SU-DHL-6 (cell line): ENCODE results near the gene HMGCL.
A peak's percentile ranks its signal among the peaks of the same experiment; 100 is the strongest.

Experiments
- H2AFZ ChIP-seq: fragments of 200-600 bp; sonication (generic); 2 replicates; pipeline ENCODE4 v1.6.1; 2014; ENCODE audit warnings: low read depth, mild to moderate bottlenecking, moderate library complexity, mixed read lengths, antibody characterized with exemption, low read length; ENCODE audit not compliant: severe bottlenecking
- H3F3A ChIP-seq: fragments of 200-600 bp; shearing (Covaris generic); 2 replicates; pipeline ENCODE4 v1.6.0; 2016; ENCODE audit warnings: antibody characterized with exemption, mild to moderate bottlenecking; ENCODE audit not compliant: insufficient read depth
- H3K27ac ChIP-seq: fragments of 200-600 bp; sonication (generic); 2 replicates; pipeline ENCODE4 v1.5.1; 2016; ENCODE audit warnings: low read depth, mild to moderate bottlenecking, low read length, moderate library complexity, mixed read lengths
- H3K27me3 ChIP-seq: fragments of 200-600 bp; sonication (generic), shearing (Covaris generic); 2 replicates; pipeline ENCODE4 v1.6.0; 2014; ENCODE audit warnings: mild to moderate bottlenecking, low read length
- H3K36me3 ChIP-seq: fragments of 200-600 bp; sonication (generic); 2 replicates; pipeline ENCODE4 v1.6.1; 2014; ENCODE audit warnings: mild to moderate bottlenecking, low read length, mixed read lengths
- H3K4me2 ChIP-seq: fragments of 300-600, 200-600 bp; shearing (Covaris generic), sonication (generic); 2 replicates; pipeline ENCODE4 v1.6.0; 2014; ENCODE audit warnings: low read length, low read depth, mild to moderate bottlenecking; ENCODE audit not compliant: poor library complexity, severe bottlenecking
- H3K4me3 ChIP-seq: fragments of 200-600 bp; sonication (generic); 2 replicates; pipeline ENCODE4 v1.5.1; 2014; ENCODE audit warnings: antibody characterized with exemption, low read length, mild to moderate bottlenecking, mixed read lengths; ENCODE audit not compliant: insufficient read depth, poor library complexity, severe bottlenecking
- H3K79me2 ChIP-seq: fragments of 200-600 bp; sonication (generic); 2 replicates; pipeline ENCODE4 v1.6.1; 2014; ENCODE audit warnings: mild to moderate bottlenecking, low read length, moderate library complexity; ENCODE audit not compliant: insufficient read depth
- H3K9ac ChIP-seq: fragments of 200-600 bp; sonication (generic); 2 replicates; pipeline ENCODE4 v1.7.0; 2014; ENCODE audit warnings: mild to moderate bottlenecking, low read length
- H3K9me2 ChIP-seq: fragments of 200-600 bp; sonication (generic); replicated peaks from 2 replicates; pipeline ENCODE4 v1.6.1; 2014; ENCODE audit warnings: low read length; ENCODE audit not compliant: insufficient read depth
- H3K9me3 ChIP-seq: fragments of 200-600 bp; sonication (generic); 2 replicates; pipeline ENCODE4 v1.6.1; 2014; ENCODE audit warnings: low read length, mixed read lengths; ENCODE audit not compliant: insufficient read depth
- H4K20me1 ChIP-seq: fragments of 200-600 bp; sonication (generic); 2 replicates; pipeline ENCODE4 v1.6.1; 2014; ENCODE audit warnings: low read depth, mild to moderate bottlenecking, antibody characterized with exemption, low read length, moderate library complexity, mixed read lengths
- EZH2phosphoT487 ChIP-seq: fragments of 200-600 bp; sonication (generic), shearing (Covaris generic); conservative IDR thresholded peaks from 2 replicates; pipeline ENCODE4 v1.6.1; 2018; ENCODE audit warnings: mild to moderate bottlenecking, antibody characterized with exemption, low read length, moderate library complexity, mixed read lengths
- TF ChIP-seq, protein P1 (sequence below): fragments of 200-600 bp; sonication (generic); IDR thresholded peaks from one replicate; pipeline ENCODE4 v1.5.1; 2017; ENCODE audit warnings: antibody characterized with exemption, mild to moderate bottlenecking, low read length, moderate library complexity; ENCODE audit not compliant: insufficient read depth, poor library complexity, severe bottlenecking

Gene HMGCL

DNA sequence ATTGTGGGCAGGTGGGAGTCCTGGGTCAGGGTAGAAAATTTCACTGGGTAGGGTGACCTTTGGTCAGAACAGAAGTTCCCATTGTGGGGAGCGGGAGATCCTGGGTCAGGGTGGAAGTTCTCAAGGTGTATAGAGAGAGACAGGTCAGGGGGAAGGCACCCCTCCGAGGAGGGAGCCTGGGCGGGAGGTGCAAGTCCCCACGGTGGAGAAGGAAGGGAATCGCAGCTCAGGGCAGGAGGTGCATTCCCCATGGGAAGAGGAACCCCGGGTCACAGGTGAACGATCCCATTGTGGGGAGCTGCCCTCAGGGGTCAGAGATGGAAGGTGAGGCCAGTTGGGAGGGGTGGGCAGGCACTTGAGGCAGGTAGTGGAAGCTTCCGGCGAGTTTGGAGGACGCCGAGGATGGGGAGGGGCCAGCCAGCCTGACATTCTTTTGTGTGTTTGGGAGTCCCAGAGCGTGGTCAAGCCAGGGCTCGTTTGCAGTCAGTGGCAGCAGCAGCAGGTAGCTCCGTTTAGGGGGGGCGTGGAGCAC is 33.6 kb downstream of the HMGCL start:
- H3K27ac ChIP-seq, result peak overlapping the region; percentile 49
- H3K27me3 ChIP-seq, result no peaks in the 10 kb centered on the region
- H3K36me3 ChIP-seq, result 0 out of 2 replicates have a peak, but pooled peaks cover 6% of the 10 kb centered on the region
- H3K4me3 ChIP-seq, result peak overlapping the region; percentile 98
- peaks cover 20% of the 10 kb centered on the region for H3K79me2 ChIP-seq
- H4K20me1 ChIP-seq, result no peaks in the 10 kb centered on the region
- no peaks in the 10 kb centered on the region for H3K9me3 ChIP-seq
- peaks cover 13% of the 10 kb centered on the region for H3F3A ChIP-seq
- TF ChIP-seq, protein P1, sequence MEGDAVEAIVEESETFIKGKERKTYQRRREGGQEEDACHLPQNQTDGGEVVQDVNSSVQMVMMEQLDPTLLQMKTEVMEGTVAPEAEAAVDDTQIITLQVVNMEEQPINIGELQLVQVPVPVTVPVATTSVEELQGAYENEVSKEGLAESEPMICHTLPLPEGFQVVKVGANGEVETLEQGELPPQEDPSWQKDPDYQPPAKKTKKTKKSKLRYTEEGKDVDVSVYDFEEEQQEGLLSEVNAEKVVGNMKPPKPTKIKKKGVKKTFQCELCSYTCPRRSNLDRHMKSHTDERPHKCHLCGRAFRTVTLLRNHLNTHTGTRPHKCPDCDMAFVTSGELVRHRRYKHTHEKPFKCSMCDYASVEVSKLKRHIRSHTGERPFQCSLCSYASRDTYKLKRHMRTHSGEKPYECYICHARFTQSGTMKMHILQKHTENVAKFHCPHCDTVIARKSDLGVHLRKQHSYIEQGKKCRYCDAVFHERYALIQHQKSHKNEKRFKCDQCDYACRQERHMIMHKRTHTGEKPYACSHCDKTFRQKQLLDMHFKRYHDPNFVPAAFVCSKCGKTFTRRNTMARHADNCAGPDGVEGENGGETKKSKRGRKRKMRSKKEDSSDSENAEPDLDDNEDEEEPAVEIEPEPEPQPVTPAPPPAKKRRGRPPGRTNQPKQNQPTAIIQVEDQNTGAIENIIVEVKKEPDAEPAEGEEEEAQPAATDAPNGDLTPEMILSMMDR, result no peak
- no peak for TF ChIP-seq EZH2phosphoT487
- peak overlapping the region; percentile 91 for H3K9ac ChIP-seq
- peak overlapping the region; percentile 77 for H3K4me2 ChIP-seq
- H2AFZ ChIP-seq, result peak overlapping the region; percentile 67
- no peaks in the 10 kb centered on the region for H3K9me2 ChIP-seq

DNA sequence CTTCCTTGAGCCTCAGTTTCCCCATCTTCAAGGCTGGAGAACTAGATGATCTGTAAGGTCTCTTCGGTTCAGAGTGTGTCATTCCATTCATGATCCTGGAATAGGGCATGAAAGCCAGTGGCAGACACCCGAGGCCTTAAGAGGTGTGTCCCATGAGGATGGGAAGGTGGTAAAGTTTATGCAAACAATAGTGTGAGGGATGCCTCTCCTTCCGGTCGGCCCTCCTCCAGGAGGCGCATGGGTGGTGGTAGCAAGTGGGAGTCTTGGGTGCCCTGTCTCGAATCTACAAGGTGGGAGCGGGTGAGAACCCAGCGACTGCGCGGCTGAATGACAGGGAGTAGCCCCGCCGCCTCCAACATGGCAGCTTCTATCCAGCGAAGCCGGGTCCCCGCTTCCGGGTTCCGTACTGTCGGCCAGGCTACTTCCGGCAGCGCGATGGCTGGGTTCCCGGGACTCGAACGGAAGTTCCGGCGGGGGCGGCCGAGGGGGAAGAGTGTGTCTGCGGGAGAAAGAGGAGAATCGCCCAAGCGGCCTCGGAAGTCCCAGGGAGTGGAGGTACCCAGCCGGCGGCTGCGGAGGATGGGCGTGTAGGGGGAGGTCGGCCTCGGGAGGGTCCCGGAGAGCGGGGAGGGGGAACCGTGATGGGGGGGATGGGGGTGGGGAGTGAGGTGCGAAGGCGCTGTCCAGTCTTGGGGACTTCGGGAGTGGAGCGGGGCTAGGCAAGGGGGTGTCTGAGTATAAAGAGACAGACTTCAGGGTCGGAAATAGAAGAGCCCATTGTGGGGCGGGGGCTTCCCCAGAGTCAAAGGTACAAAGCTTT is 34.3 kb downstream of the HMGCL start, which contains the start of gene LYPLA2:
Gene LYPLA2, plus strand, starts transcription at position 450 of the 820 bp plus-strand sequence. CDS start 1,538 bp downstream, outside the sequence.
- peaks cover 16% of the 10 kb centered on the region for H3F3A ChIP-seq
- no peaks in the 10 kb centered on the region for H3K9me2 ChIP-seq
- H2AFZ ChIP-seq, result peak within 1 kb of the TSS; percentile 67
- peaks cover 20% of the 10 kb centered on the region for H3K79me2 ChIP-seq
- H3K36me3 ChIP-seq, result peaks cover 10% of the 10 kb centered on the region
- H3K9me3 ChIP-seq, result no peaks in the 10 kb centered on the region
- peak within 1 kb of the TSS; percentile 49 for H3K27ac ChIP-seq
- TF ChIP-seq EZH2phosphoT487, result no peak
- TF ChIP-seq, protein P1, result no peak
- H3K27me3 ChIP-seq, result no peaks in the 10 kb centered on the region
- peak within 1 kb of the TSS; percentile 98 for H3K4me3 ChIP-seq
- H4K20me1 ChIP-seq, result no peaks in the 10 kb centered on the region
- peak within 1 kb of the TSS; percentile 91 for H3K9ac ChIP-seq
- H3K4me2 ChIP-seq, result peak within 1 kb of the TSS; percentile 77

DNA sequence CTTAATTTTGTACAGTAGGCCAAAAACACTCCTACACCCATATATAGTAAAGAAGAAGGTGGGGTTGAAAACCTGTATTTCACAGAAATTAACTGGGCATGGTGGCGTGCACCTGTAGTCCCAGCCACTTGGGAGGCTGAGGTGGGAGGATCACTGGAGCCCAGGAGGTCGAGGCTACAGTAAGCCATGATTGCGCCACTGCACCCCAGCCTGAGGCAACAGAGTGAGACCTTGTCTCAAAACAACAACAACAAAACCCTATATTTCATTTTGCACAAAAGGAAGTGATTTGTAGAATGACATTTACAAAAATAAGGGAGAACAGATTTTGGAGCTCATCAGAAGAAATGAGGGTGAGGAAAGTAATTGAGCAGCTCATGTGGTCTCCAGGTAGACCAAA is 36.5 kb downstream of the HMGCL start:
- no peak overlapping the region for H2AFZ ChIP-seq
- peaks cover 16% of the 10 kb centered on the region for H3F3A ChIP-seq
- no peaks in the 10 kb centered on the region for H3K27me3 ChIP-seq
- no peaks in the 10 kb centered on the region for H4K20me1 ChIP-seq
- no peak overlapping the region for H3K27ac ChIP-seq
- H3K36me3 ChIP-seq, result peaks cover 18% of the 10 kb centered on the region
- peaks cover 23% of the 10 kb centered on the region for H3K79me2 ChIP-seq
- H3K9ac ChIP-seq, result no peak overlapping the region
- no peaks in the 10 kb centered on the region for H3K9me3 ChIP-seq
- TF ChIP-seq, protein P1, result no peak
- TF ChIP-seq EZH2phosphoT487, result no peak
- H3K4me2 ChIP-seq, result no peak overlapping the region
- H3K4me3 ChIP-seq, result no peak overlapping the region
- no peaks in the 10 kb centered on the region for H3K9me2 ChIP-seq
